Neural progenitor cell (in vitro differentiated cells): ENCODE data around the gene ZNF575.

Experiments
- EZH2 ChIP-seq: fragments of 200-600 bp; sonication (generic); IDR thresholded peaks from 2 replicates; pipeline ENCODE4 v1.6.1; 2017; ENCODE audit warnings: antibody characterized with exemption, mild to moderate bottlenecking, moderate library complexity
- EZH2phosphoT487 ChIP-seq: fragments of 200-600 bp; sonication (generic); IDR thresholded peaks from 2 replicates; pipeline ENCODE4 v1.6.1; 2017; ENCODE audit warnings: antibody characterized with exemption
- TF ChIP-seq, protein P1 (sequence below): fragments of 200-600 bp; sonication (generic); IDR thresholded peaks from 2 replicates; pipeline ENCODE4 v1.5.1; 2017; ENCODE audit warnings: antibody characterized with exemption, mild to moderate bottlenecking

DNA sequence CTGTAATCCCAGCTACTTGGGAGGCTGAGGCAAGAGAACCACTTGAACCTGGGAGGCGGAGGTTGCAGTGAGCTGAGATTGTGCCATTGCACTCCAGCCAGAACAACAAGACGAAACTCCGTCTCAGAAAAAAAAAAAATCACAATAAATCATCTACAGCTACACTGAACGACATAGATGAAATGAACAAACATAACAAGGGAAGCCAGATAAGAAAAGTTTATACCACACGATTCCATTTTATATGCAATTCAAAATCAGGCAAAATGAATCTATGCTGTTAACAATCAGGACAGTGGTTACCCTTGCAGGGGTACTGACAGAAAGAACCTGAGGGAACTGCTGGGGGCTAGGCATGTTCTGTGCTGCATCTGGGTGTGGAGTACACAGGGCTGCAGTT is 36.7 kb downstream of the ZNF575 start:
- TF ChIP-seq, protein P1, sequence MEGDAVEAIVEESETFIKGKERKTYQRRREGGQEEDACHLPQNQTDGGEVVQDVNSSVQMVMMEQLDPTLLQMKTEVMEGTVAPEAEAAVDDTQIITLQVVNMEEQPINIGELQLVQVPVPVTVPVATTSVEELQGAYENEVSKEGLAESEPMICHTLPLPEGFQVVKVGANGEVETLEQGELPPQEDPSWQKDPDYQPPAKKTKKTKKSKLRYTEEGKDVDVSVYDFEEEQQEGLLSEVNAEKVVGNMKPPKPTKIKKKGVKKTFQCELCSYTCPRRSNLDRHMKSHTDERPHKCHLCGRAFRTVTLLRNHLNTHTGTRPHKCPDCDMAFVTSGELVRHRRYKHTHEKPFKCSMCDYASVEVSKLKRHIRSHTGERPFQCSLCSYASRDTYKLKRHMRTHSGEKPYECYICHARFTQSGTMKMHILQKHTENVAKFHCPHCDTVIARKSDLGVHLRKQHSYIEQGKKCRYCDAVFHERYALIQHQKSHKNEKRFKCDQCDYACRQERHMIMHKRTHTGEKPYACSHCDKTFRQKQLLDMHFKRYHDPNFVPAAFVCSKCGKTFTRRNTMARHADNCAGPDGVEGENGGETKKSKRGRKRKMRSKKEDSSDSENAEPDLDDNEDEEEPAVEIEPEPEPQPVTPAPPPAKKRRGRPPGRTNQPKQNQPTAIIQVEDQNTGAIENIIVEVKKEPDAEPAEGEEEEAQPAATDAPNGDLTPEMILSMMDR = no peak
- TF ChIP-seq EZH2phosphoT487 (no peak), EZH2 (no peak)
